Fibroblast of the aortic adventitia (primary cell): ENCODE measurements around the gene SLC4A1AP. TPM values are rescaled to one million over a fixed set of nuclear protein-coding genes. Genes with fewer than 3 reads are reported as not detected.
"Not testable (repeated sequence)": the region's sequence is repeated elsewhere in the genome, so short reads cannot be mapped to it uniquely, and the experiment has no call there.

ENCODE experiments used
- DNase-seq: peaks from one replicate; pipeline ENCODE4 v3.0.0-alpha.2; 2010; ENCODE audit warnings: low read depth
- H3K4me3 ChIP-seq: 2 replicates; pipeline ENCODE4 v1.5.1; 2011; ENCODE audit warnings: low read depth, mild to moderate bottlenecking, control low read depth, low read length, moderate library complexity
- total RNA-seq: library from RNA; depleted of rRNA; stranded (reverse); fragments of >200 nt; gene quantifications from 2 replicates; pipeline ENCODE4 v1.2.3, GENCODE V29; 2012; ENCODE audit warnings: low replicate concordance
- TF ChIP-seq, protein P1 (sequence below): IDR thresholded peaks from 2 replicates; pipeline ENCODE4 v1.5.1; 2011; ENCODE audit warnings: mild to moderate bottlenecking, low read length, control low read depth, inconsistent platforms; ENCODE audit not compliant: insufficient read depth

The SLC4A1AP gene, protein sequence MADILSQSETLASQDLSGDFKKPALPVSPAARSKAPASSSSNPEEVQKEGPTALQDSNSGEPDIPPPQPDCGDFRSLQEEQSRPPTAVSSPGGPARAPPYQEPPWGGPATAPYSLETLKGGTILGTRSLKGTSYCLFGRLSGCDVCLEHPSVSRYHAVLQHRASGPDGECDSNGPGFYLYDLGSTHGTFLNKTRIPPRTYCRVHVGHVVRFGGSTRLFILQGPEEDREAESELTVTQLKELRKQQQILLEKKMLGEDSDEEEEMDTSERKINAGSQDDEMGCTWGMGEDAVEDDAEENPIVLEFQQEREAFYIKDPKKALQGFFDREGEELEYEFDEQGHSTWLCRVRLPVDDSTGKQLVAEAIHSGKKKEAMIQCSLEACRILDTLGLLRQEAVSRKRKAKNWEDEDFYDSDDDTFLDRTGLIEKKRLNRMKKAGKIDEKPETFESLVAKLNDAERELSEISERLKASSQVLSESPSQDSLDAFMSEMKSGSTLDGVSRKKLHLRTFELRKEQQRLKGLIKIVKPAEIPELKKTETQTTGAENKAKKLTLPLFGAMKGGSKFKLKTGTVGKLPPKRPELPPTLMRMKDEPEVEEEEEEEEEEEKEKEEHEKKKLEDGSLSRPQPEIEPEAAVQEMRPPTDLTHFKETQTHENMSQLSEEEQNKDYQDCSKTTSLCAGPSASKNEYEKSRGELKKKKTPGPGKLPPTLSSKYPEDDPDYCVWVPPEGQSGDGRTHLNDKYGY
- 25.9 and 70.6 TPM in 2 replicates for total RNA-seq

DNA sequence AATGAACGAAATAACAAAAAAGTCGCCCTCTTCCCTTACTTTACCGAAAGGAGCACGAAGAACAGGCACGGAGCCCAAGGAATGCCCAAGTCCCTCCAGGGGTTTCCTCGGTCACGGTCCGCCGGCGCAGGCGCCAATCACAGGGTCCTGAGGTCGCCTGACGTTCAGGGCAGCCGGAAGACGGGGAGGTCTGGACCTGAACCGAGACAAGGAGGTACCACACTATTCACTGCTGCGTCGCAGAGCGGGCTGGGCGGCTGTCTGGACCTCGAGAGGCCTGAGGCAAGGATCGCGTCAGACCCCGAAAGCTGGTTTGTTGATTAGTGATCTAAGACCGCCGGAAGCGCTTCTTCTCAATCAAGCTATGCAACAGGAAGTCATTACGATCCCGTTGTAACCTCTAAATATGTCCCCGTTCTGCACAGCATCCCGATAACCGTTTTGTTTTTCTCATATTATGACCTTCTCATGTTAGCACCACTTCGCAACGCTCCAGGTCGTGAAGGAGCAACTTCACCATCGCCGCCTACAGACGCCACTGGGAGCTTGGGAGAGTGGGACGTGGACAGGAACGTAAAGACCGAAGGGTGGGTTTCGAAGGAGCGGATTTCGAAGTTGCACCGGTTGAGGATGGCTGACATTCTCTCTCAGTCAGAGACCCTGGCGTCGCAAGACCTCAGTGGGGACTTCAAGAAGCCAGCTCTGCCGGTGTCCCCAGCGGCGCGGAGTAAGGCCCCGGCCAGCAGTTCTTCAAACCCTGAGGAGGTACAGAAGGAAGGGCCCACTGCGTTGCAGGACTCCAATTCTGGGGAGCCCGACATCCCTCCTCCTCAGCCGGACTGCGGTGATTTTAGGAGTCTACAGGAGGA, at the start of gene SLC4A1AP, which contains the start of gene SUPT7L:
SLC4A1AP (plus strand) TSS at position 605 of the 869 bp plus-strand sequence; CDS start at position 631, 26 bp downstream.
SUPT7L (minus strand) TSS at position 330 of the 869 bp plus-strand sequence. CDS start 1,422 bp downstream, outside the sequence.
- peak within 1 kb of the TSS; percentile 82 for H3K4me3 ChIP-seq
- peak; percentile 93 for DNase-seq
- TF ChIP-seq, protein P1, sequence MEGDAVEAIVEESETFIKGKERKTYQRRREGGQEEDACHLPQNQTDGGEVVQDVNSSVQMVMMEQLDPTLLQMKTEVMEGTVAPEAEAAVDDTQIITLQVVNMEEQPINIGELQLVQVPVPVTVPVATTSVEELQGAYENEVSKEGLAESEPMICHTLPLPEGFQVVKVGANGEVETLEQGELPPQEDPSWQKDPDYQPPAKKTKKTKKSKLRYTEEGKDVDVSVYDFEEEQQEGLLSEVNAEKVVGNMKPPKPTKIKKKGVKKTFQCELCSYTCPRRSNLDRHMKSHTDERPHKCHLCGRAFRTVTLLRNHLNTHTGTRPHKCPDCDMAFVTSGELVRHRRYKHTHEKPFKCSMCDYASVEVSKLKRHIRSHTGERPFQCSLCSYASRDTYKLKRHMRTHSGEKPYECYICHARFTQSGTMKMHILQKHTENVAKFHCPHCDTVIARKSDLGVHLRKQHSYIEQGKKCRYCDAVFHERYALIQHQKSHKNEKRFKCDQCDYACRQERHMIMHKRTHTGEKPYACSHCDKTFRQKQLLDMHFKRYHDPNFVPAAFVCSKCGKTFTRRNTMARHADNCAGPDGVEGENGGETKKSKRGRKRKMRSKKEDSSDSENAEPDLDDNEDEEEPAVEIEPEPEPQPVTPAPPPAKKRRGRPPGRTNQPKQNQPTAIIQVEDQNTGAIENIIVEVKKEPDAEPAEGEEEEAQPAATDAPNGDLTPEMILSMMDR: no peak

DNA sequence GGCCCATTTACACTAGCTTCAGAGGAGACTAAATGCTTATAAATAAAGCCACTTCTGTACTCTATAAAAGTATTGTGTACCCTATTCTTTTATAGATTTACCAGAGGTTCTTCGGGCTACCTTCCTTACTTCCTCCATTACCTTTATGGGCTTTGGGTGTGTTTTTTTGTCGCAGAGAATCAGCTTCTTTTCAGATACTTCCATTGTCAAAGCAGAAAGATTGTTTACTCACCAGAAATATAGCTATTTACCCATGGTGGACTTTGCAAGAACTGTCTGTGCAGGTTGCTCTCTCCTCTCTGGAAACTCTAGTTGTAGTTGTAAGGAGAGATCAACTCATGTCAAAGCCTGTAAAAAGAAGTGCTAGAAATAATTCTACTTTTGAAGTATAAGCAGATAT, 49.7 kb upstream of the SLC4A1AP start:
- no peak overlapping the region for H3K4me3 ChIP-seq
- no peak for DNase-seq
- TF ChIP-seq, protein P1: no peak

DNA sequence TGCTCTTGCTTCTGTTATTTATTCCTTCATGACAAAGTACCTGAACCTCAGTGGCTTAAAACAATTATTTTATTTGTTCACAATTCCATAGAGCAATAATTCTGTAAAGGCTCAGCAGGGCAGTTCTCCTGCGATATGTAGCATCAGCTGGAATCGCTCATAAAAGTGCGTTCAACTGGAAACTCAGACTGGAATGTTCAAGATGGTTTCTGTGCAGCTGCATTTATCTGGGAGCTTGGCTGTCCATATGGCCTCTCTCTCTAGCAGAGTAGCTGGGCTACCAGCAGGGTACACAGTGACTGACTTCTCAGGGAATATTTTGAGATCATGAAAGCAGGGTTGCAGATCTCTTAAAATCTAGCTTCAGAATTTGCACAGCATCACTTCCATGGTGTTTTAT, 48.4 kb upstream of the SLC4A1AP start:
- H3K4me3 ChIP-seq: no peak overlapping the region
- TF ChIP-seq, protein P1: no peak
- DNase-seq: no peak

DNA sequence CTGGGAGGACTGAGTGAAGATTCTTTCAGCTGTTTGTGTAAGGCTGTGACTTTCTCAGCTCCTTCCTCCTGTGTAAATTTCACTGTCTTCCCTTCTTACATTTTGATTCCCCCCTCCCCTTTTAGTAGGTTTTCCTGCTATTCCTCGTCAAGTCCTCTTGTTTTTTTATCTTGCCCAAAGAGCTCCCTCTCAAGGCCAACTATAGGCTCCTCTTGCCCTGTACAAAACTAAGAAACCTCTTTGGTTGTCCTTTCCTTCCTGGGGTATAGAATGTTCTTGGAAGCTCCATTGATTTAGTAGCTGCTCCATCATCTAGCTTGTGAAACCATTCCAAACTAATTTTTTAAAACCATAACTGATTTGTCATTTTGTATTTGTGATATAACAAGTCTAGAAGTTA, 42.2 kb upstream of the SLC4A1AP start:
- no peak overlapping the region for H3K4me3 ChIP-seq
- DNase-seq: no peak

DNA sequence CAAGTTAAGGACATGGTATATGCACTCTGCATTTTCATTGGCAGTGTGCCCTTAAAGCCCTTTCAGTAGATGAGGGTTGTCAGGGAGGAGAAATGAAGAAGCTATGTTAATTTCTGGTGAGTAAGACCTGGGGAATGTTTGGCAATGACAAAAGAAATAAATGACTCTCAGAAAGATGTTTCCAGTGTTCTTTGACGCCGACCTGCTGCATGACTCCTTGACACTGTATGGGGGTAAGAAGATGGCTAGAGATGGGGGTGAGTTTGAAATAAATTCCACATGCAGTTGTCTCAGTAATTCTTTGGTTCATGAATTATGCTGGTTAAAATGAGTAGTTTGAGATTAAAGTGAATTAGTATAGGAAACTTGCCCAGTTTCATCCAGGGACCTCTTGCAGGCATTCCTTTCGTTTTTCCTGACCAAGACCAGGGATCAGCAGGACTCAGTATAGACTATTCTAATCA, 40.7 kb upstream of the SLC4A1AP start:
- TF ChIP-seq, protein P1: no peak
- DNase-seq: peak; percentile 76
- H3K4me3 ChIP-seq: no peak overlapping the region

More for the DNA sequence above, 42.2 kb upstream of the SLC4A1AP start:
- TF ChIP-seq, protein P1: no peak

DNA sequence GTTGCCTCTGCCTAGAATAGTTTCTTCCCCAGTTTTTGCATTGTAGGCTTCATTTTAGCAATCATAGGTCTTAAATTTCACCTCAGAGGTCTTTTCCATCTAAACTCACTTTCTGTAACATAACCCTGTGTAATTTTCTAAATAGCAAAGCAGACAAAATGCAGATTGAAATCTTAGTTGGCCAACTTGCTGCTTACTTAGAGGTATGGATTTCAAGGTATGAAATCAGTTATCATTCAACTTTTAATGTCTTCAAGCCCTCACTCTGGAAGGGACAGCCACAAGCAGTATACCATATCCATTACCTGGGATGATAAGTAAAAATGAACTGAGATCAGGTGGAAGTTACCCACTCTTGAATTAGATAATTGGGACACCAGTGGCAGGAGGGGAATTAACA, 38.7 kb upstream of the SLC4A1AP start:
- no peak for DNase-seq
- TF ChIP-seq, protein P1: no peak
- H3K4me3 ChIP-seq: no peak overlapping the region

DNA sequence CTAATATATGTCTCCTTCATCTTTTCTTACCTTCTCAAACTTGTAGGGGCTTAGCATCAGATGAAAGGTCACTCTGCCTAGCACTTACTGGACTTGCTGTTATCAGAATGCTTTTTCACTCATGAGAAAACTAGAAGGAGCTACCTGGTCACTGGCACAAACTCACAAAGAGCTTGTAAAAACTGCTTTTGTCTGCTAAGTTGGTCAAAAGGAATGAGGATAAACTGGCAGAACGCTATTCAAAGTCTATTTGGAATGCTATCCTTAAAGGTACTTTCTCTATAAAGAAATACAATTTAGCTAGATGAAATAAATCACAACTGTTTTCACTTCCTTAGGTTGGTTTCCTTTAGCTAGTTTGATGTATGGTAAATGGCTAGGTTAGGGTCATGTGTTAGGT, 37.4 kb upstream of the SLC4A1AP start:
- not testable (repeated sequence) for DNase-seq, H3K4me3 ChIP-seq

DNA sequence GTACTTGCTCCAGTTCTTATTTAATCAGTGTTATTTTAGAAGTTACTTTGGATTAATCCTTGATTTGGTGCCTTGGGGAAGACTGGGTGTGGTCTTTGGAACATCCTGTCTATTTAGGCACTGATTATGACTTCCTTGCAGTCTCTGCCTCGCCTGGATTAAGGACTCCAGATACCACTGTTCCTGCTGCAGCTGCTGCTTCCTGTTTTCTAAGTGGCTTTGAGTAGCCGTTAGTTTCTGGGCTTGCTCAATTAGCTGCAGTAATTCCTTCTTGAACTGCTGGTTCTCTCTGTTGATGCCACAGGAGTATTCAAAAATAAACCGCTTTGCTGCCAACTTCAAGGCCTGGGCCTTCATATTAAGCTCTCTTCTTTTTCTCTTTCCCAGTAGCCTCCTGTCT, 36.8 kb upstream of the SLC4A1AP start:
- not testable (repeated sequence) for DNase-seq

More for the DNA sequence above, 36.8 kb upstream of the SLC4A1AP start:
- not testable (repeated sequence) for H3K4me3 ChIP-seq
